Prostate gland (tissue), 2 donors: ENCODE results near the gene FAM50A. TPM values are rescaled to one million over a fixed set of nuclear protein-coding genes. Genes with fewer than 3 reads are reported as not detected.
A peak's percentile ranks its signal among the peaks of the same experiment; 100 is the strongest.

Experiments
- DNase-seq: peaks from one replicate; pipeline ENCODE4 v3.0.0-alpha.2; 2019; ENCODE audit warnings: low spot score
- H3K27ac ChIP-seq, 2 donors: fragments of 200-600 bp; sonication (generic); 2 replicates each; pipeline ENCODE4 v1.5.1; 2017 to 2019
- H3K27me3 ChIP-seq: fragments of 200-600 bp; sonication (generic); replicated peaks from 2 replicates; pipeline ENCODE4 v1.5.1; 2019; ENCODE audit not compliant: insufficient read depth
- H3K36me3 ChIP-seq, 2 donors: fragments of 200-600 bp; sonication (generic); 1 replicate in 1 of 2; 2 replicates in 1 of 2; pipeline versions ENCODE4 v1.5.1 to v1.8.1; 2017 to 2019
- H3K4me1 ChIP-seq: fragments of 200-600 bp; sonication (generic); replicated peaks from 2 replicates; pipeline ENCODE4 v1.5.1; 2019
- H3K4me3 ChIP-seq, 2 donors: fragments of 200-600 bp; sonication (generic); 2 replicates each; pipeline ENCODE4 v1.5.1; 2017 to 2019
- H3K9me3 ChIP-seq: fragments of 200-600 bp; sonication (generic); 2 replicates; pipeline ENCODE4 v1.5.1; 2017
- POLR2A ChIP-seq: fragments of 450-650 bp; IDR thresholded peaks from one replicate; pipeline ENCODE4 v1.6.1; 2016; ENCODE audit warnings: antibody characterized with exemption, mild to moderate bottlenecking
- POLR2AphosphoS5 ChIP-seq: sonication (generic); formaldehyde crosslinking; IDR thresholded peaks from one replicate; pipeline ENCODE4 v1.6.1; 2017; ENCODE audit warnings: antibody characterized with exemption
- WGBS: methylation state at CpG from one replicate; pipeline ENCODE4 v1.1.5; 2018; 5-methylcytosine and 5-hydroxymethylcytosine counted together
- intact Hi-C: fragments of 100-400 bp; cut with DNase I; formaldehyde crosslinking; loops from one replicate; pipeline ENCODE4 v1.14.2; 2022
- total RNA-seq, 2 donors: library from RNA; depleted of rRNA; stranded (reverse); fragments of >200 nt; gene quantifications; one replicate each; pipeline ENCODE4 v1.1.0, GENCODE V29; 2016
- TF ChIP-seq, protein P1 (sequence below), 4 experiments: fragments of 200-600 bp in 2 of 4; fragments of 450-650 bp in 2 of 4; sonication (generic) in 2 of 4; IDR thresholded peaks; 1 replicate in 3 of 4; 2 replicates in 1 of 4; pipeline ENCODE4 v1.5.1; 2016 to 2019; ENCODE audit warnings: antibody characterized with exemption in 4 of 4, mild to moderate bottlenecking in 2 of 4, moderate library complexity in 2 of 4

Gene FAM50A
- total RNA-seq, 2 donors from 2014 or later, result 32.9 to 35.8 TPM

DNA sequence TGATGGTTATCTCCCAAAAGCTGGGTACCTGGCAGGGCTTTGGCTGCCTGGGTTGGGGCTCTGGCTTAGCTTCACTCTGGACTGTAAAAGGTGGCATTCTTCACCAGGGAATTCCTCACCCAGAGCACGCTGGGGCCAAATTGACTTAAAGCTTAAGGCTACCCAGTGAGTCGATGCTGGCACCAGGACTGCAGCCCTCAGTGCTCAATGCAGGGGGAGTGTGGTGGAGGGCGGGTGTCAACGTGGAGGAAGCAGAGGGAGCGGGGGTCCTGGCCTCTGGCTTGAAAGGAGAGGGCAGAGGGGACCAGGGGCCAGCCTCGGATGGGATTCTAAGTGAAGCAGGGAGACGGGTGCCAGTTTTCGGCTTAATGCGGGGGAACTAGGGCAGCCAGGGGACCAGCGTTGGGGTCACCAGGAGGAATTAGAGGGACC lies 446 bp upstream of the FAM50A start:
- peak overlapping the region; percentile 38 to 48 for H3K4me3 ChIP-seq
- DNase-seq, result no peak
- no peaks in the 10 kb centered on the region for H3K36me3 ChIP-seq
- TF ChIP-seq POLR2AphosphoS5, result no peak
- H3K27me3 ChIP-seq, result no peaks in the 10 kb centered on the region
- intact Hi-C loops, result no loop called here
- no peaks in the 10 kb centered on the region for H3K4me1 ChIP-seq
- WGBS, result 7% methylated on average over 10 of the region's 10 CpGs
- no peaks in the 10 kb centered on the region for H3K9me3 ChIP-seq
- H3K27ac ChIP-seq, result peak overlapping the region; percentile 88 to 89

DNA sequence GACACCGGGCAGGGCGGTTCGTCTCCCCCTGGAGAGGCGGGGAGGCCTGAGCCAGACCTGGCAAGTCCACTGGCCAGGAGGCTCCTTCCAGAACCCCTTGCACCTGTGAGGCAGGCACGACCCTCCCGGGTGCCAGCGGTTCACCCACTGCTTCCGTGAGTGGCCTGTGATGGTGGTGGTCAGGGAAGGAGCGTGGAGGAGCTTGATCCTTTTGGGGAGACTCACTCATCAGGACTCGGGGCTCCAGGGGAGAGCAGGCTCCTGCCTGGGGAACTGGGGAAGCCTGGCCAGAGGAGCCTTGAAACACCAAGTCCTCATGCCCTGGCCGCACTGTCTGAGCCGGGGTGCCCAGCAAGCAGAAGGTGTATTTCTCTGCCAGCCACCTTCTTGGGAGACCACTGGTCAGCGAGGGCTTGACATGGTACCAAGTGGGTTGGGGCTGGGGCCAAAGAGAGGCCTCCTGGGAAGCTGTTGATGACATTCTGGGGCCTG lies 860 bp downstream of the FAM50A start:
- no peak for DNase-seq
- Histone ChIP-seq H3K4me1 (no peaks in the 10 kb centered on the region), H3K27me3 (no peaks in the 10 kb centered on the region), H3K4me3 (peak overlapping the region; percentile 38 to 48), H3K36me3 (no peaks in the 10 kb centered on the region), H3K27ac (peak overlapping the region; percentile 88 to 89), H3K9me3 (no peaks in the 10 kb centered on the region)
- 49% methylated on average over 10 of the region's 13 CpGs for WGBS
- intact Hi-C loops, result no loop called here
- TF ChIP-seq, protein P1, sequence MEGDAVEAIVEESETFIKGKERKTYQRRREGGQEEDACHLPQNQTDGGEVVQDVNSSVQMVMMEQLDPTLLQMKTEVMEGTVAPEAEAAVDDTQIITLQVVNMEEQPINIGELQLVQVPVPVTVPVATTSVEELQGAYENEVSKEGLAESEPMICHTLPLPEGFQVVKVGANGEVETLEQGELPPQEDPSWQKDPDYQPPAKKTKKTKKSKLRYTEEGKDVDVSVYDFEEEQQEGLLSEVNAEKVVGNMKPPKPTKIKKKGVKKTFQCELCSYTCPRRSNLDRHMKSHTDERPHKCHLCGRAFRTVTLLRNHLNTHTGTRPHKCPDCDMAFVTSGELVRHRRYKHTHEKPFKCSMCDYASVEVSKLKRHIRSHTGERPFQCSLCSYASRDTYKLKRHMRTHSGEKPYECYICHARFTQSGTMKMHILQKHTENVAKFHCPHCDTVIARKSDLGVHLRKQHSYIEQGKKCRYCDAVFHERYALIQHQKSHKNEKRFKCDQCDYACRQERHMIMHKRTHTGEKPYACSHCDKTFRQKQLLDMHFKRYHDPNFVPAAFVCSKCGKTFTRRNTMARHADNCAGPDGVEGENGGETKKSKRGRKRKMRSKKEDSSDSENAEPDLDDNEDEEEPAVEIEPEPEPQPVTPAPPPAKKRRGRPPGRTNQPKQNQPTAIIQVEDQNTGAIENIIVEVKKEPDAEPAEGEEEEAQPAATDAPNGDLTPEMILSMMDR (IDR thresholded peaks at IDR 0.05), result no peak
- no peak for TF ChIP-seq POLR2A
- no peak for TF ChIP-seq POLR2AphosphoS5

DNA sequence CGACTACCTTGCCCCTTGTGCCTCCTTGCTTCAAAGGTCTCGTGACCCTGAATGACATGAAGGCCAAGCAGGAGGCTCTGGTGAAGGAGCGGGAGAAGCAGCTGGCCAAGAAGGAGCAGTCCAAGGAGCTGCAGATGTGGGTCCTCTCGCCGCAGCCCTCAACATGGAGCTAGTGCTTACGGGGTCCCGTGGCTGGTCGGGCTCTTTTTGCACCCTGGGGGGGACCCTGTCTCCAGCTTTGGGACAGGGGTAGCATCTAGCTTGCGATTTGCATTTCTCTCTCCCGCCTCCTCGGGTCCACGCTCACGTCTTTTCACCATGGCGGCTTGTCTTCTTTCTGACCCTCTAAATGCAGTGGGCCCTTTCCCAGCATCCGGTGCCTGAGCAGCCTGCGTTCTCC lies 1.8 kb downstream of the FAM50A start:
- no peak for DNase-seq
- 97% methylated on average over 5 of the region's 16 CpGs for WGBS

DNA sequence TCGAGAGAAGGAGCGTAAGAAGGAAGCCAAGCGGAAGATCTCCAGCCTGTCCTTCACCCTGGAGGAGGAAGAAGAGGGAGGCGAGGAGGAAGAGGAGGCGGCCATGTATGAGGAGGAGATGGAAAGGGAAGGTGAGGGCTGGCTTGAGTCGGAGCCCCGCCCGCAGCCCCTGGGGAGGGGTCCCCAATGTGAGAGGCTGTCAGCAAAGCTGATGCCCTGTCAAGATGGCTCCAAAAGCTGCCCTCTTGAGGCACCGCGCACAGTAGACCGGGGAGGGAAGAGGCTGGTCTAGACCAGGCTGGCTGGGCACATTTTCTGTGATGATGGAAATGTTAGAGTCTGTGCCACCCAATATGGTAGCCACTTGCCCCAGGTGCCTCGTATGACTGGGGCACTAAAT lies 2.5 kb downstream of the FAM50A start:
- Histone ChIP-seq H3K36me3 (no peaks in the 10 kb centered on the region), H3K27me3 (no peaks in the 10 kb centered on the region), H3K4me1 (no peaks in the 10 kb centered on the region), H3K27ac (no peak overlapping the region), H3K9me3 (no peaks in the 10 kb centered on the region), H3K4me3 (no peak overlapping the region)
- TF ChIP-seq POLR2AphosphoS5, result no peak
- no peak for DNase-seq
- WGBS, result 92% methylated on average over 11 of the region's 12 CpGs
- intact Hi-C loops, result no loop called here

More for the DNA sequence above, 1.8 kb downstream of the FAM50A start:
- Histone ChIP-seq H3K27ac (no peak overlapping the region), H3K27me3 (no peaks in the 10 kb centered on the region), H3K9me3 (no peaks in the 10 kb centered on the region), H3K36me3 (no peaks in the 10 kb centered on the region), H3K4me3 (no peak overlapping the region), H3K4me1 (no peaks in the 10 kb centered on the region)
- intact Hi-C loops, result no loop called here
- TF ChIP-seq, protein P1 (IDR thresholded peaks at IDR 0.05), result no peak

DNA sequence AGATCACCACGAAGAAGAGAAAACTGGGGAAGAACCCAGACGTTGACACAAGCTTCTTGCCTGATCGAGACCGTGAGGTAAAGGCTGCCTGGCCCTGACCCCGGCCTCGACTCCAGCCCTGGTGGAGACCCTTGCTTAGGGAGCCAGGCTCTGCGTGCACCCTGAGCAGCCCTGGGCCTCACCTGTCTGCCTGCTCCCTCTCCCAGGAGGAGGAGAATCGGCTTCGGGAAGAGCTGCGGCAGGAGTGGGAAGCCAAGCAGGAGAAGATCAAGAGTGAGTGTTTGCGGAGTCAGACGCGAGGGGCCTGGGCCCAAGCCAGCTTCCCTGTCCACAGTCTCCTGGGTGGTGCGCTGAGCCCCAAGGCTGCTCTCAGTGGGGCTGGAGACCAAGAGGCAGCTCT lies 4.5 kb downstream of the FAM50A start:
- WGBS, result 88% methylated on average over 14 of the region's 14 CpGs
- Histone ChIP-seq H3K36me3 (no peaks in the 10 kb centered on the region), H3K9me3 (no peaks in the 10 kb centered on the region), H3K4me1 (no peaks in the 10 kb centered on the region), H3K4me3 (no peak overlapping the region), H3K27me3 (no peaks in the 10 kb centered on the region), H3K27ac (no peak overlapping the region)
- TF ChIP-seq POLR2AphosphoS5, result no peak
- TF ChIP-seq POLR2A, result no peak
- TF ChIP-seq, protein P1 (IDR thresholded peaks at IDR 0.05), result no peak
- intact Hi-C loops, result no loop called here
- DNase-seq, result no peak

DNA sequence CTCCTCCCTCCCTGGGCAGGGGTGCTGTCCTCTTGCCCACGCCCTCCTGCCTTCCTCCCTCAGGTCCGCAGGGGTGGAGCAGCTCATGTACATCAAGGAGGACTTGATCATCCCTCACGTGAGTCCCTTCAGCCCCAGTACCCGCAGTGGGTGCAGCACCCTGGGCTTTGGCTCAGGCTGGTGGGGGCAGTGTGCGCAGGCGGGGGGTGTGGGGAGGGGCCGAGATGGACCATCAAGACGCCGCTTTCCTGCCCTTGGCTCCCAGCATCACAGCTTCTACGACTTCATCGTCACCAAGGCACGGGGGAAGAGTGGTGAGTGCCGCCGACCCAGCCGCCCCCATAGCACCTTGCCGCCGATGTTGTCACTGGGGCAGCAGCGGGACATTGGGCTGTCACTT lies 5.7 kb downstream of the FAM50A start:
- H3K4me1 ChIP-seq, result no peaks in the 10 kb centered on the region
- H3K27ac ChIP-seq, result no peak overlapping the region
- no peaks in the 10 kb centered on the region for H3K27me3 ChIP-seq
- WGBS, result 97% methylated on average over 12 of the region's 18 CpGs
- DNase-seq, result no peak
- intact Hi-C loops, result no loop called here
- no peak overlapping the region for H3K4me3 ChIP-seq
- H3K9me3 ChIP-seq, result no peaks in the 10 kb centered on the region
- H3K36me3 ChIP-seq, result no peaks in the 10 kb centered on the region
- TF ChIP-seq, protein P1 (IDR thresholded peaks at IDR 0.05), result no peak
- no peak for TF ChIP-seq POLR2A
- no peak for TF ChIP-seq POLR2AphosphoS5
